ENCODE measurements around the gene TACC2.

GRCh38 chr10:122042836-122043235 lies 53.9 kb downstream of the TACC2 start:
- TF ChIP-seq EZH2phosphoT487 (IDR thresholded peaks at IDR 0.05; ENCODE audit: insufficient read depth, low read depth) (no peak), EZH2 (IDR thresholded peaks at IDR 0.05; ENCODE audit: insufficient read depth, poor library complexity, severe bottlenecking) (no peak)
